ENCODE measurements around the gene IGSF1. TPM values are rescaled to one million over a fixed set of nuclear protein-coding genes. Genes with fewer than 3 reads are reported as not detected.
A peak's percentile ranks its signal among the peaks of the same experiment; 100 is the strongest.

Gene IGSF1
- total RNA-seq: not detected
- polyA plus RNA-seq: not detected

DNA sequence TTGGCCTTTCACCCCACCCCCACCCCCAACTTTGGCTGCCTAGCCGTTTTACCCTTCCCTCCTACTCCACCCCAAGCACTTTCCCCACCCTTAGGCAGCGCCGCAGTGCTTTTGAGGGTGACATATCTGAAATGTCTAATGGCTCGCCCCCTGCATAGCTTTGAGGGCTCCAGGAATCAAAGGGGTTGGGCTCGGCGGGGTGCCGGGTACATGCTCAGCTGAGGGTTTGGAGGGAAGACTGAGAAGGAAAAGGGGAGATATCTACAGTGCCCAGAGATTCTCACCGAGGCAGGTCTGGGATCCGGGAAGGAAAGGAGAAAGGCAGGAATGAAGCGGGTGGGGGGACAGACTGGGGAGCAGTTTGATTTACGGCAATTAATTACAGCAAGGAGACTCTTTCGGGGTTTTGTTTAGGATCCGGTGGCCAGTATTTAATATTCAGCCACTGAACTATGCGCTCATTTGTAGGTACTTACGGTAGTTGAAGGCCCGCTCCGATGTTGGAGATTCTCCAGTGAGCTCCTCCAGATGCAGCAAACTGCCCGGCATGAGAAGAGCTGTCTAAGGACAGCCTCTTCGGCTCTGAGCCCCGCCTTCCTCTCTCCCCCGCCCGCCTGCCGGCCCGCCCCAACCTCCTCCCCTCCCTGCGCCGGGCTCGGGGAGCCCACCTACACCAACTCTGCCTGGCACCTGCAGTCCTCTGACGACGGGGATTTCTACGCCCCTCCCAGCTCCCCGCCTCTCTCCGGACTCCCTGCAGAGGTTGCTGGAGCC lies at the start of gene IGSF1:
IGSF1 (minus strand) TSS at position 569 of the 774 bp plus-strand sequence. CDS start 2,632 bp downstream, outside the sequence.
- Mint-ChIP-seq H3K4me3 (no peak within 1 kb of the TSS), H3K36me3 (no peaks in the 10 kb centered on the region), H3K9me3 (no peaks in the 10 kb centered on the region), H3K4me1 (no peaks in the 10 kb centered on the region), H3K27me3 (peaks cover 15 to 16% of the 10 kb centered on the region in 2 donors), H3K27ac (peak within 1 kb of the TSS in 1 of 8 donors; percentile 43)
- Histone ChIP-seq H3K27ac (ENCODE audit: low read depth, low read length) (no peak within 1 kb of the TSS), H3K4me1 (ENCODE audit: insufficient read depth, low read length) (no peaks in the 10 kb centered on the region), H3K9me3 (ENCODE audit: low read length) (no peaks in the 10 kb centered on the region), H3K27me3 (ENCODE audit: insufficient read depth, low read length, poor library complexity, severe bottlenecking) (no peaks in the 10 kb centered on the region), H3K4me3 (ENCODE audit: low read length) (no peak within 1 kb of the TSS), H3K36me3 (ENCODE audit: insufficient read depth, low read length) (no peaks in the 10 kb centered on the region)
- CTCF ChIA-PET: no interaction called here
- DNase-seq: no peak
- POLR2A ChIA-PET: no interaction called here

DNA sequence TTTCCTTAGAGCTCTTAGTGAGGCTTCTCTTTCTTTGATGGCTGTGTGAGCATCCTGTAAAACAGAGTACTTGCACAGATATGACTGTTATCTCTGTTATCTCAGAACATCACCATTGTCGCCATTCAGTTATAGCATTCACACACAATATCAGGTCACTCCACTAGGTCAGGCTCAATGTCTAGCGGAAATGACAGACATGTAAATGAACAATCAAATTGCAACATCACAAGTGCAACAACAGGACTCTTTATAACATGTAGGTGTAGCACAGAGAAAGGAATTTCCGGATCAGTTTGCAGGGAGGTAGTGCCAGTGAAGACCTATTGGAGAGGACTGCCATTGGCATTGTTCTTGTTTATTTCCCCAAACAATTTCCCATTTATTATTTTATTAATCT lies 43.2 kb upstream of the IGSF1 start:
- Histone ChIP-seq H3K4me1 (ENCODE audit: insufficient read depth, low read length) (no peaks in the 10 kb centered on the region), H3K9me3 (ENCODE audit: low read length) (no peaks in the 10 kb centered on the region), H3K36me3 (ENCODE audit: insufficient read depth, low read length) (no peaks in the 10 kb centered on the region), H3K27me3 (ENCODE audit: insufficient read depth, low read length, poor library complexity, severe bottlenecking) (no peaks in the 10 kb centered on the region), H3K4me3 (ENCODE audit: low read length) (no peak overlapping the region), H3K27ac (ENCODE audit: low read depth, low read length) (no peak overlapping the region)
- Mint-ChIP-seq H3K4me3 (no peak overlapping the region), H3K36me3 (no peaks in the 10 kb centered on the region), H3K4me1 (no peaks in the 10 kb centered on the region), H3K27ac (no peak overlapping the region), H3K9me3 (peaks cover 0 to 2% (median 0%) of the 10 kb centered on the region in 5 donors), H3K27me3 (no peaks in the 10 kb centered on the region)
- ChIA-PET POLR2A (no interaction called here), CTCF (no interaction called here)
- DNase-seq: no peak

GRCh38 chrX:131331152-131331551 lies 42.0 kb upstream of the IGSF1 start:
- H3K27me3 Mint-ChIP-seq: no peaks in the 10 kb centered on the region
- no peaks in the 10 kb centered on the region for H3K4me1 Mint-ChIP-seq
- no peak overlapping the region for H3K27ac Mint-ChIP-seq
- no peak for DNase-seq
- POLR2A ChIA-PET: no interaction called here
- H3K27ac ChIP-seq (ENCODE audit: low read depth, low read length): no peak overlapping the region
- H3K9me3 ChIP-seq (ENCODE audit: low read length): no peaks in the 10 kb centered on the region
- no peaks in the 10 kb centered on the region for H3K36me3 Mint-ChIP-seq
- no peaks in the 10 kb centered on the region for H3K4me1 ChIP-seq (ENCODE audit: insufficient read depth, low read length)
- H3K4me3 Mint-ChIP-seq: no peak overlapping the region
- no peaks in the 10 kb centered on the region for H3K36me3 ChIP-seq (ENCODE audit: insufficient read depth, low read length)
- CTCF ChIA-PET: no interaction called here
- peaks cover 0 to 5% (median 3%) of the 10 kb centered on the region in 5 donors for H3K9me3 Mint-ChIP-seq
- no peaks in the 10 kb centered on the region for H3K27me3 ChIP-seq (ENCODE audit: insufficient read depth, low read length, poor library complexity, severe bottlenecking)
- H3K4me3 ChIP-seq (ENCODE audit: low read length): no peak overlapping the region

- ChIA-PET POLR2A (no interaction called here), CTCF (no interaction called here)
- peaks cover 0 to 2% of the 10 kb centered on the region in 2 donors for H3K27me3 Mint-ChIP-seq
- no peak overlapping the region for H3K27ac Mint-ChIP-seq
- Histone ChIP-seq H3K9me3 (ENCODE audit: low read length) (no peaks in the 10 kb centered on the region), H3K36me3 (ENCODE audit: insufficient read depth, low read length) (no peaks in the 10 kb centered on the region), H3K27ac (ENCODE audit: low read depth, low read length) (no peak overlapping the region), H3K27me3 (ENCODE audit: insufficient read depth, low read length, poor library complexity, severe bottlenecking) (no peaks in the 10 kb centered on the region), H3K4me1 (ENCODE audit: insufficient read depth, low read length) (no peaks in the 10 kb centered on the region), H3K4me3 (ENCODE audit: low read length) (no peak overlapping the region)
- DNase-seq: no peak
- H3K9me3 Mint-ChIP-seq: peaks cover 0 to 5% (median 3%) of the 10 kb centered on the region in 5 donors
- no peak overlapping the region for H3K4me3 Mint-ChIP-seq
- no peaks in the 10 kb centered on the region for H3K4me1 Mint-ChIP-seq
- no peaks in the 10 kb centered on the region for H3K36me3 Mint-ChIP-seq
These were observed 41.6 kb upstream of the IGSF1 start for GRCh38 chrX:131330735-131331134.

DNA sequence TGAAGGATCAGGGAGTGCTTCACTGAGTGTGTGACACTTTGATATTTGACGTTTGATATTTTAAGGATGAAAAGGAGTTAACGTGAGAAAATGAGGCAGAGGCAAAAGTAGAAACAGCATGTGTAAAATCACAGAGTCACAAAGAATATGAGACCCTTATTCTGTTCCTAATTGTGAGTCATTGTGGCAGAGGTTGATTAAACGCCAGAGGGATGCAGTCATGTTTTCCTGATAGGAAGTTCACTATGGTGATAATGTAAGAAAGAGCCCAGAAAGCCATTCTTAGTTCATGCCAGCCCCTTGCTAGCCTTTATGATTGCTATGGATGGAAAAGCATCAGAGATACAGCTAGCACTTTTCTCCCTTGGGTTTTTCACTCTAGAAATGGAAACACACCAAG lies 33.5 kb upstream of the IGSF1 start:
- H3K27me3 ChIP-seq (ENCODE audit: insufficient read depth, low read length, poor library complexity, severe bottlenecking): no peaks in the 10 kb centered on the region
- POLR2A ChIA-PET: no interaction called here
- Mint-ChIP-seq H3K4me3 (no peak overlapping the region), H3K27ac (no peak overlapping the region), H3K4me1 (no peaks in the 10 kb centered on the region), H3K9me3 (peaks cover 0 to 5% (median 2%) of the 10 kb centered on the region in 5 donors), H3K27me3 (peaks cover 0 to 3% of the 10 kb centered on the region in 2 donors), H3K36me3 (no peaks in the 10 kb centered on the region)
- CTCF ChIA-PET: no interaction called here
- no peak overlapping the region for H3K27ac ChIP-seq (ENCODE audit: low read depth, low read length)
- H3K4me3 ChIP-seq (ENCODE audit: low read length): no peak overlapping the region
- H3K36me3 ChIP-seq (ENCODE audit: insufficient read depth, low read length): no peaks in the 10 kb centered on the region
- DNase-seq: no peak
- no peaks in the 10 kb centered on the region for H3K4me1 ChIP-seq (ENCODE audit: insufficient read depth, low read length)
- H3K9me3 ChIP-seq (ENCODE audit: low read length): no peaks in the 10 kb centered on the region

- peaks cover 0 to 5% of the 10 kb centered on the region in 2 donors for H3K27me3 Mint-ChIP-seq
- POLR2A ChIA-PET: no interaction called here
- Histone ChIP-seq H3K4me1 (ENCODE audit: insufficient read depth, low read length) (no peaks in the 10 kb centered on the region), H3K36me3 (ENCODE audit: insufficient read depth, low read length) (no peaks in the 10 kb centered on the region), H3K4me3 (ENCODE audit: low read length) (no peak overlapping the region), H3K27me3 (ENCODE audit: insufficient read depth, low read length, poor library complexity, severe bottlenecking) (no peaks in the 10 kb centered on the region), H3K27ac (ENCODE audit: low read depth, low read length) (no peak overlapping the region), H3K9me3 (ENCODE audit: low read length) (no peaks in the 10 kb centered on the region)
- H3K9me3 Mint-ChIP-seq: no peaks in the 10 kb centered on the region
- no peak overlapping the region for H3K27ac Mint-ChIP-seq
- CTCF ChIA-PET: no interaction called here
- DNase-seq: no peak
- no peaks in the 10 kb centered on the region for H3K36me3 Mint-ChIP-seq
- no peaks in the 10 kb centered on the region for H3K4me1 Mint-ChIP-seq
- no peak overlapping the region for H3K4me3 Mint-ChIP-seq
These were observed 28.2 kb upstream of the IGSF1 start for GRCh38 chrX:131317326-131317725.

DNA sequence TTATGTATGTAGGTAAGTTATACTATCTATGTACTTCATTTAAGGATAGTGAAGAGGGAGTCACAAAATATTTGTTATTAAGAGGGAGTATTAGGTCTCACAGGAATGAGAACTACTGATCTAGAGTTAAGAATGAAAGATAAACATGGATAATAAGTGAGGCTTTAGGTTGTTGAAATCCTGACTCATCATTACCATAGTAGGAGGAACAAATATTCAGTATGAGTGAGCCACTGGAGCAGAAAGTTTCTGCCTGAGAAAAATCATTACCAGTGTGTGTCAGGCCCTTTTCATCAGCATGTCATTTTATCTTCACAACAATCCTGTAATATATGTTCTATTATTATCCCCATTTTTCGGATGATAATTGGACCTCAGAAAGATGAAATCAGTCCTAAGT lies 27.2 kb upstream of the IGSF1 start:
- H3K36me3 Mint-ChIP-seq: no peaks in the 10 kb centered on the region
- no peaks in the 10 kb centered on the region for H3K9me3 Mint-ChIP-seq
- peaks cover 0 to 6% of the 10 kb centered on the region in 2 donors for H3K27me3 Mint-ChIP-seq
- no peak overlapping the region for H3K4me3 Mint-ChIP-seq
- ChIA-PET POLR2A (no interaction called here), CTCF (no interaction called here)
- Histone ChIP-seq H3K4me3 (ENCODE audit: low read length) (no peak overlapping the region), H3K27ac (ENCODE audit: low read depth, low read length) (no peak overlapping the region), H3K4me1 (ENCODE audit: insufficient read depth, low read length) (no peaks in the 10 kb centered on the region), H3K27me3 (ENCODE audit: insufficient read depth, low read length, poor library complexity, severe bottlenecking) (no peaks in the 10 kb centered on the region), H3K9me3 (ENCODE audit: low read length) (no peaks in the 10 kb centered on the region), H3K36me3 (ENCODE audit: insufficient read depth, low read length) (no peaks in the 10 kb centered on the region)
- no peak overlapping the region for H3K27ac Mint-ChIP-seq
- no peaks in the 10 kb centered on the region for H3K4me1 Mint-ChIP-seq
- no peak for DNase-seq

DNA sequence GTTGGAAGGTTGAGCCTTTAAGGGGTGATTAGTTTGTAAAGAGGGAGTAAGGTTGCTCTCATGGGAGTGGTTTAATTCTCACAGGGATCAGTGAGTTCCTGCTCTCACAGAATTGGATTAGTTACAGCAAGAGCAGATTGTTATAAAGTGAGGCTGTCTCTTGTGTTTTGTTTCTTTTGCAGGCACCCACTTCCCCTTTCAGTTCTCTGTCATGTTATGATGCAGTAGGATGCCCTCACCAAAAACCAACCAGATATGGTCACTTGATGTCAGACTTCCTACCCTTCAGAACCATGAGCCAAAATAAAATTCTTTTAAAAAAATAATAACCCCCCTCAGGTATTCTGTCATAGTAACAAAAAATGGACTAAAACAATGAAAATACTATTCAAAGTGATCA lies 19.9 kb upstream of the IGSF1 start:
- H3K9me3 ChIP-seq (ENCODE audit: low read length): no peaks in the 10 kb centered on the region
- no peaks in the 10 kb centered on the region for H3K36me3 ChIP-seq (ENCODE audit: insufficient read depth, low read length)
- Mint-ChIP-seq H3K4me3 (no peak overlapping the region), H3K27me3 (peaks cover 0 to 9% of the 10 kb centered on the region in 2 donors), H3K9me3 (no peaks in the 10 kb centered on the region), H3K27ac (no peak overlapping the region), H3K36me3 (no peaks in the 10 kb centered on the region), H3K4me1 (no peaks in the 10 kb centered on the region)
- no peaks in the 10 kb centered on the region for H3K27me3 ChIP-seq (ENCODE audit: insufficient read depth, low read length, poor library complexity, severe bottlenecking)
- H3K27ac ChIP-seq (ENCODE audit: low read depth, low read length): no peak overlapping the region
- no peaks in the 10 kb centered on the region for H3K4me1 ChIP-seq (ENCODE audit: insufficient read depth, low read length)
- no peak for DNase-seq
- CTCF ChIA-PET: no interaction called here
- H3K4me3 ChIP-seq (ENCODE audit: low read length): no peak overlapping the region
- POLR2A ChIA-PET: no interaction called here
